Frontal cortex (tissue), 4 donors: ENCODE measurements around the gene MEOX1. TPM values are rescaled to one million over a fixed set of nuclear protein-coding genes. Genes with fewer than 3 reads are reported as not detected.
"Not testable (repeated sequence)": the region's sequence is repeated elsewhere in the genome, so short reads cannot be mapped to it uniquely, and the experiment has no call there.

Experiments
- DNase-seq, 2 donors: peaks; one replicate each; pipeline ENCODE4 v3.0.0; 2012; ENCODE audit warnings: low spot score in 2 of 2
- FAIRE-seq: peaks from 2 replicates; lab custom pipeline; 2012; peaks lifted over from hg19 to GRCh38; lab: Jason Lieb, UNC
- total RNA-seq: library from RNA; depleted of rRNA; stranded (reverse); fragments of >200 nt; gene quantifications from one replicate; pipeline ENCODE4 v1.2.3, GENCODE V29; 2014
- donor health status: control.
- donor health status: control.
- donor health status: control.

MEOX1 gene
- total RNA-seq, 1 donor from 2014 or later, result 0.41 TPM

- DNase-seq, result no peak
- FAIRE-seq, result no peak
Observed at GRCh38 chr17:43626023-43626422, 35.7 kb downstream of the MEOX1 start.

DNA sequence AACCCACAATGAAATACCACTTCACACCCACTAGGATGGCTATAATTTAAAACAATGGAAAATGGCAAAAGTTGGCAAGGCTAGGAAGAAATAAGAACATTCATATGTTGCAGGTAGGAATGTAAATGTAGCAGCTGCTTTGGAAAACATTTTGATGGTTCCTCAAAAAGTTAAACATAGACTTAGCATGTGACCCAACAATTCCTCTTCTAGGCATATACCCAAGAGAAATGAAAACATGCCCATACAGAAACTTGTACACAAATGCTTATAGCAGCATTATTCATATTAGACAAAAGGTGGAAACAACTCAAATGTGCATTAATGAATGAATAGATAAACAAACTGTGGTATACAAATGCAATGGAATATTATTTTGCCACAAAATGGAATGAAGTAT is 36.1 kb downstream of the MEOX1 start:
- DNase-seq (no peak), FAIRE-seq (no peak)

- DNase-seq (no peak), FAIRE-seq (no peak)
Observed at GRCh38 chr17:43620581-43620980, 41.1 kb downstream of the MEOX1 start.

GRCh38 chr17:43620147-43620546 is 41.6 kb downstream of the MEOX1 start:
- DNase-seq (no peak), FAIRE-seq (no peak)

DNA sequence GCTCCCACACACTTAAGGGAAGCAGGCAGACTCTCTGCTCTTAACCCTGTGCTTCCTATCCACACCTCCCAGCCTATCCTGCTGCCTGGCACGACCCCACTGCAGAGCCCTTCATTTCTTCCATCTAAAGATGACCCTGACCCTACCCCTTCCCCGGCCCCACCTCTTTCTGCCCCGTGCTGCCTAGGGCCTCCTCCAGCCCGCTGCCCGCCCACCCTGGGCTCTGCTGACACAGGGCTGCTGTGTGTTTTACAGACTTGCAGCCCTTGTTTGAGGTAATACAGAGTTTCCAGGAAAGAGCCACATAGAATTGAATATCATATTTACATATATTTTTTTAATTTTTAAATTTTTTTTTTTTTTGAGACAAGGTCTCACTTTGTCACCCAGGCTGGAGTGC is 42.0 kb downstream of the MEOX1 start:
- no peak for FAIRE-seq
- no peak for DNase-seq

DNA sequence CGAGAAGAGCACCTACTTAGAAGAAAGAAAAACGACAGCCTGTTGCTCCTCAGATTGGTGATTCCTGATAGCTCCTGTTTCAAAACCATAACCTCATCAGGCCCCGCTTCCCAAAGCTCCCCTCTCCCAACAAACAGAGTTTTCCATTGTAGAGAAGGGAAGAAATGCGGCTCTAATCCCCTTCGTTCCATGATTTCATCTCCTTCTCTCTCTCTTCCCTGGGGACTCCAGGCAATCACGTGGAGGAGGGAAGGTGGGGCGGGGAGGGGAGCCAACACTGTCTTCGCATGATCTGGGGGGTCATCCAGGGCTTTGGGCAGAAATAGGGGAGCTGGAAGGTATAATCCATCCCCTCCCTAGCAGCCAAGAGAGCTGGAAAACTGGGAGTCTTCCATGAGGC is 43.4 kb downstream of the MEOX1 start:
- DNase-seq (no peak), FAIRE-seq (no peak)

GRCh38 chr17:43616852-43617251 is 44.9 kb downstream of the MEOX1 start:
- DNase-seq (no peak), FAIRE-seq (no peak)

DNA sequence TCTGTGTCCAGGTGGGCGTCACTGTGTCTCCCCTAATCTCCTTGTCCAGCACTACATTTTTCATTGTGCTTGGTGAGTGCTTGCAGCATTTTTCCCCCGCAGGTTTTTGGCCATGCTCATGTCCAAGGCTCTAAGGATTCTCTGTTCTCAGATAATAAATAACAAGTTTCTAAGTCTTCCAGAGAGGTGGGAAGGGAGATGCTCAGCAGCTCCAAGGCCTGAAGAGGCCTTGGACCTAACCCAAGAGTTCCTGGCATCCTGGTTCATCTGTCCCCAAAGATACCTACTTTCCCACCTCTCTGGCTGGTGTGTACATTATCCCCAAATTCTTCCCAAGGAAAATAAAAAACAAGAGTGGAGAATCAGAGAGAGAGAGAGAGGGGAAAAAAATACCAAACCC is 45.3 kb downstream of the MEOX1 start:
- DNase-seq (no peak), FAIRE-seq (no peak)

DNA sequence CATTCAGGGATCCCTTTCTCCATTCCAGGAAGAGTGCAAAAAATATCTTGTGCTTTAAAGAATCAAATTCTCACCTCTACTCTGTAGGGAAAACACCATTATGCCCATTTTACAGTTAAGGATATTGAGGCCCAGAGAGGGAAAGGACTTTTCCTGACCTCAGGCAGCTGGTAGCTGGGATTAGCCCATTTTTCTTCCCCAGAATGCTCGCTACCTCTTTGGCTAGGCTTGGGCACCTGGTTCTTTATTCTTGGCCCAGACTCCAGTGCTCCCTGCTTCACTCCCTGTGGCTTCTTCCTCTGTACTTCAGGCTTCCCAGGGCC is 45.7 kb downstream of the MEOX1 start:
- DNase-seq, result no peak
- no peak for FAIRE-seq

- FAIRE-seq (no peak), DNase-seq (no peak)
Observed at GRCh38 chr17:43615330-43616028, 46.2 kb downstream of the MEOX1 start.

- no peak for FAIRE-seq
Observed at GRCh38 chr17:43614561-43614960, 47.2 kb downstream of the MEOX1 start.

GRCh38 chr17:43613917-43614316 is 47.8 kb downstream of the MEOX1 start:
- FAIRE-seq (no peak), DNase-seq (peak in 1 of 2 donors; percentile 27)

More at GRCh38 chr17:43614561-43614960, 47.2 kb downstream of the MEOX1 start:
- no peak for DNase-seq

DNA sequence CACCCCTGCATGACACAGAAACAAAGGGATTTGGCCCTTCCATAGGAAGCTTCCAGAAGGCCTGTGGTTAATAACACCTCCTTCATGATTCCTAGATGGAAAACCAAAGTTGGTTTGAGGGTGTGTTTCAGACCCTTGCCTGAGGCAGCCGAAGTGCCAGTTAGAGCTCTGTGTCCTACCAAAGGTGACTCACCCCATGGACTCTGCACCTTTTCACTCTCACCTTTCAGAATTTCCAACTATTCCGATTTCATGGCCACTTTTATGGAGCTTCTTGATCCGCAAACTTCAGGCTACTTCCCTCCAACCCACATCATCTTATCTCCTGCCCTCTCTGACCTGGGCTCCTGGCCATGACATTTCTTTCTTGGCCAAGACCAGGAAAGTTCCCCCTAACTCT is 49.2 kb downstream of the MEOX1 start:
- FAIRE-seq, result no peak
- no peak for DNase-seq

DNA sequence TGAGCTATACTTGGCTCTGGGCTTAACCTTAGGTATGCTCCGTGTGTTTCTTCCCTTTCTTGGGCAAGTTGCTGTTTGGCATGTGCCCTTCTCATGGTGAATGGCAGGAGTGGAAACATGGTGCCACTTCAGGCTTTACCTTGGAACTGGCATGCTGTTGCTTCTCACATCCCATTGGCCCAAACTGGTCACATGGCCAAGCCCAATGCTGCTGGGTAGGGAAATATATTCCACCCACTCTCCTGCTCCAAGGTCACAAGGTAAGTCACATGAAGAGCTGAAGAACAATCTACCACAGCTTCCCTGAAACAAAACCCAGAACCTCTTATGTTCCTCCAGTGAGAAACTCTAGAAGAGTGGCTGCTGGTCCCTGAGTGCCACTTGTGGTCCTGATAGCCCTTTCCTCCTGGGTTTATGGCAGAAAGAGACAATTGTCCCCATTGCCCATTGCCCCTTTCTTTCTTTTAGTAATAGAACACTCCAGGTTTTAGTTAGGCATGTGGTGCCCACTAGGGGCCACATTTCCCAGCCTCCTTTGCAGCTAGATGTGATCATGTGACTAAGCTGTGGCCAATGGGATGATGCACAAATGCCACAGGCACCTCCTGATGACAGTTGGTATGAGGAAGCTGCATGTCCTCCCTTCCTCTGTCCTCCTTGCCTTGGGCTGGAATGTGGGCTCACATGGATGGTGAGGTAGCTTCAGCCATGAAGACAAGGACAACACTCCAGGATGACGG is 50.3 kb downstream of the MEOX1 start:
- FAIRE-seq (no peak), DNase-seq (no peak)

GRCh38 chr17:43609613-43610385 is 51.9 kb downstream of the MEOX1 start:
- DNase-seq (no peak), FAIRE-seq (no peak)

- FAIRE-seq (no peak), DNase-seq (no peak)
Observed at GRCh38 chr17:43608313-43608712, 53.4 kb downstream of the MEOX1 start.

GRCh38 chr17:43604549-43604948 is 57.2 kb downstream of the MEOX1 start:
- FAIRE-seq (no peak), DNase-seq (no peak)

GRCh38 chr17:43603321-43603720 is 58.4 kb downstream of the MEOX1 start:
- DNase-seq (no peak), FAIRE-seq (no peak)

DNA sequence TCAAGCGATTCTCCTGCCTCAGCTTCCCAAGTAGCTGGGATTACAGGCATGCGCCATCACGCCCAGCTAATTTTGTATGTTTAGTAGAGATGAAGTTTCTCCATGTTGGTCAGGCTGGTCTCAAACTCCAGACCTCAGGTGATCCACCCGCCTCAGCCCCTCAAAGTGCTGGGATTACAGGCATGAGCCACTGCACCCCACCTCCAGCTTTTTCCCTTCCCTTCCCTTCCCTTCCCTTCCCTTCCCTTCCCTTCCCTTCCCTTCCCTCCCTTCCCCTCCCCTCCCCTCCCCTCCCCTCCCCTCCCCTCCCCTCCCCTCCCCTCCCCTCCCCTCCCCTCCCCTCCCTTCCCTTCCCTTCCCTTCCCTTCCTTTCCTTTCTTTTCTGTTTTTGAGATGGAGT is 59.2 kb downstream of the MEOX1 start:
- FAIRE-seq, DNase-seq: not testable (repeated sequence)

DNA sequence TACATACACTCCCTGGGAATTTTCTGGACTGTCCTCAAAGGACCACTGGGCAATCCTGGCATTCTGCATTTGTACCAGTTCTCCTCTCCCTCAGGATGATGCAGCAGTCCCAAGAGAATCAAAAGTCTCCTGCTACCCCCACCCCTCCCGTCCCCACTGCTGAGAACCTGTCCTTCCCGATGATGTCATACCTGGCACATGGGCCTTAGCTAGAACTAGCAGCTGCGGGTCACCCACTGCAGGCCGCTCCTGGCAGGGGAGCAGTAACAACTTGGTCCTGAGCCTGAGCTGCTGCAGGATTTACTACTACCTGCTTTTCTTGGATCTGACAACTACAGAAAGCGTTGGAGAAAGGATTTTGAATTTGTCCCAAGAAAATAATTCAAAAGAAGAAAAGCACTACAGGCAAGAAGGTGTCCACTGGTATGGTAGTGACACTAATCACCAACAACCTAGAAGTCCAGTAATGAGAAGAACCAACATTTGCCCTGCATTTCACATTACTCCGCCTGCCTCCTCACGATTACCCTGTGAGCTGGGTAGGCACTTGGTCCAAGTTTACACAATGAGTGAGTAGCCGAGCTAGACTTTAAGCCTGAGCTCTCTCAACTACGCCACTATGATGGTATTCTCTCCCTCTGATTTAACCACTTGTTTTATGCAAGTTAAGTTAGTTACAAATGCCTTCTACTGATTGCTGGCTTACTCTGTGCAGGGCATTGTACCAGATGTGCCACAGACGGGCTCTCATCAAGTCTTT is 60.3 kb downstream of the MEOX1 start:
- no peak for FAIRE-seq
- DNase-seq, result no peak
